HG02798 (cell line): Measurements from ENCODE around the gene CCDC120.
A peak's percentile ranks its signal among the peaks of the same experiment; 100 is the strongest.

ENCODE experiments used
- ATAC-seq: cut with Tn5 transposase; IDR thresholded peaks from one replicate; pipeline ENCODE4 v1.9.1; 2021; ENCODE audit warnings: mild to moderate bottlenecking; ENCODE audit not compliant: unreplicated experiment, poor library complexity

Gene CCDC120

DNA sequence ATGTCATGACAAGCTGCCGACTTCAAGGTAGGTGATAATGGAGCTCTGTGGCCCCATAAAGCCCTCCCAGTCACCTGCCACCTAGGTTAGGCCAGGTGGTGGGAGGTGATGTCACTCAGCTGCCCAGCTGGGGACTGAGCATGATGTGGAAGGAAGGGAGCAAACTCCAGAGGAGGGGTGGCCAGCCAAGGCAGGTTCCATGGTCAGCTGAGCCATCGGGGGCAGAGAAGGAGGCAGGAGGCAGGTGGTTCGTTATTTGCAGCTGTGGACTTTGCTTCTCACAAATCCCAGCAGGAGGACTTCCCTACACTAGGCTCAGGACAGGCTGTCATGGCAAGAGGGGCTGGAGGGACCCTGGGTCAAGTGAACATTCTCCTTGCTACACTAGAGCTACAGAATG is 2.1 kb downstream of the CCDC120 start:
- no peak for ATAC-seq

DNA sequence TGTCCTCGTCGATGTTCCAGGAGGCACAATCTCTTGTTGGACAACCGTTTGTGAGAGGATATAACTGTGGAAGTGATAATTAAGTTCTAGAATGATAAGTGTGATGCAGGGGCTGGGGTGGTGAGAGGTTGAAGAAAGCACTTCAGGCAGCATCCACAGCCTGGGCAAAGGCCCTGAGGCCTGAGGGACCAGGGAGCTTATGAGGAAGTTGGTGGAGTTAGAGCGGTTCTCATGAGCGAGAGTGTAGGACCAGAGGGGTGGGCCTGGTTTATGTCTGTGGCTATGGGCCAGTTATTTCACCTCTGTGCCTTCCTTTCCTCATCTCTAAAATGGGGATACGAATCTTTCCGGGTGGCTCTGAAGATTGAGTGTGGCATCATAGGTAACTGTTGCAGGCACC is 2.7 kb downstream of the CCDC120 start:
- ATAC-seq, result no peak

DNA sequence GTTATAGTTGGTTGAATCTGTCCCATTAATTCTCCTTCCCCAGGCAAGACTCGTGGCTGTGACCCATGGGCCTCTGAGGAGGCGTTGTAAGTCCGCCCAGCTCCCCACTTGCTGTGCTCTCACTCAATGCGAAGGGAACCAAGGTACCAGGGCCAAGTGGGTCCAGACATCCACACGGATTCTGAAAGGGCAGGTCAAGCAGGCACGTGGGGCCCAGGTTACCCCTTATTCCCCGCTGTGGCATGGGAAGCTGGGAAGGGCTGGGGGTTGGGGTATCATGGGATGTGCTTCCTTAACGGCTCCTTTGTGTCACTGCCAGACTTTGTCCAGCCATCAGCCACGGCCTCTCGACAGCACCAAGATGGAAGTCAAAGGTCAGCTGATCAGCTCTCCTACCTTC is 3.1 kb downstream of the CCDC120 start:
- no peak for ATAC-seq

DNA sequence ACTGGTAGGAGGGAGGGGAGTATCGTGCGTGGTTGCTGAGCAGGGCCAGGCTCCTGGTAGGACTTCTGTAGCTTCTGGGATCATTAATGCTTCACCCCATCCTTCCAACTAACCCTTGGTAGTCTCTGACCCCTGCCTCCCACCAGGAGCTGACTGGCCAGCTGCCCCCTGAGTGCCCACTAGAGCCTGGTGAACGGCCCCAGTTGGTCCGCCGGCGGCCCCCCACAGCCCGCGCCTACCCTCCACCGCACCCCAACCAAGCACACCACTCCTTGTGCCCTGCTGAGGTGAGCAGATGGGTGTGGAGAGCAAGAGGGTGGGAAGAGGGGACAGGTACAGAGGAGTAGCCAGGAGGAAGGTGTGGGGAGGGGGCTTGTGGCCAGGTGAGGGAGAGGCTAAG is 4.9 kb downstream of the CCDC120 start:
- ATAC-seq, result no peak

DNA sequence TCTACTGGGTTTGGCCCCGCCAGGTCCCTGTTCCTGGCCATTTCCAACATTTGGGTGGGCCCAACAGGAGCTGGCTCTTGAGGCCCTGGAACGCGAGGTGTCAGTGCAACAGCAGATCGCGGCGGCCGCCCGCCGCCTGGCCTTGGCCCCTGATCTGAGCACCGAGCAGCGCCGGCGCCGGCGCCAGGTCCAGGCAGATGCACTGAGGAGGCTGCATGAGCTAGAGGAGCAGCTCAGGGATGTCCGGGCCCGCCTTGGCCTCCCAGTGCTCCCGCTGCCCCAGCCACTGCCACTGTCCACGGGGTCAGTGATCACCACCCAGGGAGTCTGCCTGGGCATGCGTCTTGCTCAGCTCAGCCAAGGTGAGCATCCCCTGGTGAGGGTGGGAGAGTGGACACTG is 5.5 kb downstream of the CCDC120 start:
- no peak for ATAC-seq

DNA sequence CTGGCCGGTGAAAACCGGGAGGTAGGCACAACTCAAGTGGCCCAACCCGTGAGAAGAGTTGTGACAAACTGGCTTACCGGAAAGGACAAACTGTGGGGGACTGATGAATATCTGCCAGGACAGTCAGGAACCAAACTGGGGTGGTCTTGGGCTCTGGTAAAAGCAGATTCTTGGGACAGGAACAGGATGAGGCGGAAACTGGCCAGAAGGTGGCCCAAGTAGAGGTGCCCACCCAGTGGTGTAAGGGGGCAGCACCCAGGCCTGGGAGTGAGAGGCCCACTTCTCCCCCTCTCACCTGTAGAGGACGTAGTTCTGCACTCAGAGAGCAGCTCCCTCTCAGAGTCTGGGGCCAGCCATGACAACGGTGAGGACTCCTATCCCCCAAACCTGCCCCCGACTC is 5.9 kb downstream of the CCDC120 start:
- ATAC-seq, result no peak

DNA sequence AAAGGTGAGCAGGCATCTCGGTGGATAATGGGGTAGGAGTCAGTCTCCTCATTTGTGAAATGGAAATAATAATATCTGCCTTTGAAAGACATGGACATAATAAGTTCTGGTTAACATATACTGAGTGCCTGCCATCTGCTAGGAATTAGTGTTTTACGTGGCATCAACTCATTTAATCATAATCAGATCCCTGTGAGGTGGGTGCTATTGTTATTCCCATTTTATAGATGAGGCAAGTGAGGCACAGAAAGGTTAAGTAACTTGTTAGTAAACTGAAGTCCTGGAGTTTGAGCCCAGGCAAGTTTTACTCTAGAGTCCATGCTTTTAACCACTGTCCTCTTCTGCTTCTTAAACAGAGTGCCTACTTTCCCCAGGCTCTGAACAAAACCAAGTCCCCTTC is 7.5 kb downstream of the CCDC120 start:
- no peak for ATAC-seq

DNA sequence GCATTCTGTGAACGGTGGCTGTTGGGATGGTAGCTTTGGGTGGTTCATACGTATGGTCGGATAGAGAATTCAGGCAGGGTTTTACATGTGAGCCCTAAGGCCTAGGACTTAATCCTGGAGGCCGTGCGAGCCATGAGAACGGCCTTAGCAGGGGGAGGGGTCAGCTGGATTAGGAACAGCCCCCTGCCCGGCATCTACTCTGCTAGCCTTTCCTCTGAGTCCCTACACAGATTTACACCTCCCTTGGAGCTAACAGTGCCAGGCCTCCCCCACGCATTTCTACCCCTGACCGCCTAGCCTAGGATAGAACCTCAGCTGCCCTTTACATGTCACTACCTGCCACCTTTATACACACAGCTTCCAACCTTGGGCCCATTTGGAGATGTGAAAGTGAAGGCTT is 7.9 kb downstream of the CCDC120 start:
- ATAC-seq, result no peak

DNA sequence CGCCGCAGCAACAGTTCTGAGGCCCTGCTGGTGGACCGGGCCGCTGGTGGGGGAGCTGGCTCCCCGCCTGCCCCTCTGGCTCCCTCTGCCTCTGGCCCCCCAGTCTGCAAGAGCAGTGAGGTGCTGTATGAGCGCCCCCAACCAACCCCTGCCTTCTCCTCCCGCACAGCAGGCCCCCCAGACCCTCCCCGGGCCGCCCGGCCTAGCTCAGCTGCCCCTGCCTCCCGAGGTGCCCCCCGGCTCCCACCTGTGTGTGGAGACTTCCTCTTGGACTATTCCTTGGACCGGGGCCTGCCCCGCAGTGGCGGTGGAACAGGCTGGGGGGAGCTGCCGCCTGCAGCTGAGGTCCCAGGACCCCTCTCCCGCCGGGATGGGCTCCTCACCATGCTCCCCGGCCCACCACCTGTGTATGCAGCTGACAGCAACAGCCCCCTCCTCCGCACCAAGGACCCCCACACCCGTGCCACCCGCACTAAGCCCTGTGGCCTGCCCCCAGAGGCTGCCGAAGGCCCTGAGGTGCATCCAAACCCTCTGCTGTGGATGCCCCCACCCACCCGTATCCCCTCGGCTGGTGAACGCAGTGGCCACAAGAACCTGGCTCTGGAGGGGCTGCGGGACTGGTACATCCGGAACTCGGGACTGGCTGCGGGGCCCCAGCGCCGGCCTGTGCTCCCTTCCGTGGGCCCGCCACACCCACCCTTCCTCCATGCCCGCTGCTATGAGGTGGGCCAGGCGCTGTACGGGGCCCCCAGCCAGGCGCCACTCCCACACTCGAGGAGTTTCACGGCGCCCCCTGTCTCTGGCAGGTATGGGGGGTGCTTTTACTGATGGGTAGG is 8.7 kb downstream of the CCDC120 start:
- ATAC-seq, result no peak

DNA sequence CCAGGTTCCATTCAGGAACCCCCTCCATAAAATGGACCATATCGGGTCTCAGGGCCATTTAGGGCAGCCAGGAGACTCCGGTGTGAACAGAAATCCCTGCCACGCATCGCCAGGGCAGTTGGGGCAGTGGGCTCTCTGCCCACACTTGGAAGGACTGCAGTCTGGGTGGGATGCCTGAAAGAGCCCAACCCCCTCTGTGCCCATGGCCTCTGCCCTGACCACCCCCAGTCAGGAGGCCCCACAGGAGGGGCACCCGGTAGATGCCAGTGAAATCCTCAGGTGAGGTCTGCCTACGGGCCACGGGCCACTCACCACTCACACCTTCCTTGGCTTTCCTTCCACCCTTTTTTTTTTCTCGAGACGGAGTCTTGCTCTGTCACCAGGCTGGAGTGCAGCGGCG is 10.2 kb downstream of the CCDC120 start:
- no peak for ATAC-seq

DNA sequence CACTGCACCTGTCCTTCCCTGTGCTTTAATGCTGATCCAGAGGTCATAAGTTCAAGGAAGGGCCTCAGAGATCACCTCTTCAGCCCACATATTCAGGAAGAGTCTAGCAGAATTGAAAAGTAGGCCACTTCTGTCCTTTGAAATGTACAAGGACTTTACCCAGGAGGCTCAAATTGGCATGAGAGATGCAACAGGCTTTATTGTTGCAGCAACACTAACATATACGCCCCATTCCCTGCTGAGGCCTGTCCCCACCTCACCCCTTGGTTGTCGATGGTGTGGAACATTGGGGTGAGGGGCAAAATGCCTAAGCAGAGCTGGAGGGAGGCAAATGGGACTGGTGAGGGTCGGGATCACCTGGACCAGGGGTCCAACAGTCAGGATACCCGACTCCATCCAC is 12.2 kb downstream of the CCDC120 start:
- no peak for ATAC-seq

DNA sequence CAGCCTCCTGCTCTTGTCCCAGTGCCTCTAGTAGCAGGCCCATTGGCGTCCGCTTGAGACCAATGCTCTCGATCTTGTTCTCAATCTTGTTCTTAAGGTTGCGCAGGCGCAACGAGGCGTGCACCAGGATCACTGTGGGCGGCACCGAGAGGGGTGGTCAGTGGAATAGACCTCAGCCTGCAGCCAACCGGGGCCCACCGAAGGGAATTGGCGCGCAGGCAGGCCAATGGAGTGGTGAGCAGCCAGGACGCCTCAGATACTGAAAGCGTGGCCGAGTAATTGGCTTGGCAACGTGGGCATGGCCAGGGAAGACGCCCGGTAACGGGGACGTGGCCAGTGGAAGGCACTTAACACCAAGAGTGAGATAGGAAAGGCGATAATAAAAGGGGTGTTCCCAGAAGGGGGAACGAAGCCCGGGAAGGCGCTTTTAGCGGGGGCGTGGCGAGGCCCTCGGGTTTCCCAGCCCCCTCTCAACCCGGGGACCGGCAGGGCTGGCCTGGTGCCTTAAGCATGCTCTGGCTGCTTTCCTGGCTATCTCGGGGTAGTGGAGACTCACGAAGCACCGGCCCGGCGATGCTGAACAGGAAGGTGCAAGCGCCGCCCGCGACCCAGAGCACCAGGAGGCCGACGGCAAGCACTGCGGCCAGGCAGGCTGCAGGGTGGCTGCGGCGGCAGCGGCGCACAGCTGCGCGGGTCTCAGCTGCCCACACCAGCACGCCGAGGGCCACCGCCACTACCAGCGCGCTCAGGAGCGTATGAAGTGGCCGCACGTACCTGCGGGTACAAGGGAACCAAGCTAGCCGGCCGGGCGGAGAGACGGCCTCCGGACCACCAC is 13.3 kb downstream of the CCDC120 start:
- no peak for ATAC-seq

DNA sequence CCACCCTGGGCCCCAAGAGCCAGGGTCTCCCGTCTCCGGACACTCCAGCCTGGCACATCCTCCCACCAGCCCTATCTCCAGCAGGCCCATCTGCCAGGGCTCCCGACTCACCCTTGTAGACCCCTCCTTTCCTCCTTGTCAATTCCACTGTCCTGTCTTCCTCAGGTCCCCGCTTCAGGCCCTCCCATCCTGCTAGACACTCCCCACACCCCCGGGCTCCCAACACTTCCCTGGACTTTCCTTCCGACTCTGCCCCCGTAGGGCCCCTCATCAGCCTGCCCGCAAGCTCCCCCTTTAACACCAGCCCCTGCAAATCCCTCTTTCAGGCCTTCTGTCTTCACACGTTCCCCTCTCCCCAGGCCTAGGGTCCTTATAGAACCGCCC is 13.9 kb downstream of the CCDC120 start:
- ATAC-seq, result no peak

DNA sequence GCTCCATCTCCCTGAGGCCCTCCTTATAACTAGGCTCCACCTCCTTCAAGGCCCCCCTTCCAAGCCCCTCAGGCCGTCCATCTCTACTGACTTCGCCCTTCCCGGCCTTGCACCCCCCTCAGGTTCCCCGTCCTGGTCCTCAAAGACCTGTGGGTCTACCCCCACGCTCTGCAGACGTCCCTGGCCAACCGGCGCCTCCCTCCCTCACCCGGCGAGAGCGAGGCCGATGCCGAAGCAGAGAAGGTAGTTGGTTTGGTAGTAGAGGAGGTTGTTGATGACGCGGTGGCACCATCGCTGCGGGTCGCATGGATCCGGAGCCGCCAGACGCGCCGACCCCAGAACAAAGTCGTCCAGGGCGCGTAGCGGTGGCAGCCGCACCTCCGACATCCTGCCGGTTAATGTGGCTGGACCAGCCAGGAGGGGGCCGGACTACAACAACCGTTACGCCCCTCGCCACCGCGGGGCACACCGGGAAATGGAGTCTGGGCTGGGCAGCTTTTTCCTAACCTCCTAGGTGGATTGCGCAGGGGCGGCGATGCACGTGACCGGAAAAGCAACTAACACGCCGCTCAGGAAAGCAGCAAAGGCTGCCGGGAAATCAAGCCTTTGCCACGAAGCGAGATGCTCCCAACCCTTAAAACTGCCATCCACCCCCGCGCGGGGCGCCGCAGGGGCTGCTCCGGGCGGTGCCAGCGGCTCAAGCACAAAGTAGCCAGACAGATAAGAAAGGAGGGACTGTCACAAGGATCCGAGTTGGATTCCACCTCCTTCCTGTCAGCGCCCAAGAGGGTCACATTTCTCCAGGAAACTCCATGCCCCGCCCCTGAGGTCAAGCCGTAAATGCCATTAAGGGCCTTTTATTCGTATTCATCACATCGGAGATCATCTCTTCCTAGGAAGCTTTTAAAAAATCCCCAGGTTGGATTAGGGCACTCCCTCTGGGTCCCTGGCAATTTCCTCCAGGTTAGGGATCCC is 15.1 kb downstream of the CCDC120 start, which contains the start of gene PRAF2:
Gene PRAF2 (minus strand): TSS at position 402 of the 975 bp plus-strand sequence. CDS start 15 bp downstream, at position 387.
- ATAC-seq, result peak; percentile 97

DNA sequence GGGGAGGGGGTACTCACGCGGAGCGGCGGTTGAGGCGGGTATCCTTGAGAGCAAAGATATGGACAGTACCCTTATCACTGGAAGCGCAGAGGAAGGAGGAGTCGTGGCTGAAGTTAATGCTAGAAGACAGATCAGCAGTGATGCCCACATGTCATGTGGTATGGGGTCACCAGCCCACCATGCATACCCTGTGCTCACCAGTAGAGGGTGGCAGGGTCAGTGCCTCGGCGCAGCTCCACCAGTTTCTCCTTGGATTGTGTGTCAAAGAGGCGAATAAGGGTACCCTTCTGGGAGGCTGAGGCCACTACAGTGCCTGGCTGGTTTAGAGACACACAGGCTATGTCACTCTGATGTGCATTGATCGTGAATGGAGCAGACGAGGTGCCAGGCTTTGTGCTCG is 16.5 kb downstream of the CCDC120 start:
- no peak for ATAC-seq

DNA sequence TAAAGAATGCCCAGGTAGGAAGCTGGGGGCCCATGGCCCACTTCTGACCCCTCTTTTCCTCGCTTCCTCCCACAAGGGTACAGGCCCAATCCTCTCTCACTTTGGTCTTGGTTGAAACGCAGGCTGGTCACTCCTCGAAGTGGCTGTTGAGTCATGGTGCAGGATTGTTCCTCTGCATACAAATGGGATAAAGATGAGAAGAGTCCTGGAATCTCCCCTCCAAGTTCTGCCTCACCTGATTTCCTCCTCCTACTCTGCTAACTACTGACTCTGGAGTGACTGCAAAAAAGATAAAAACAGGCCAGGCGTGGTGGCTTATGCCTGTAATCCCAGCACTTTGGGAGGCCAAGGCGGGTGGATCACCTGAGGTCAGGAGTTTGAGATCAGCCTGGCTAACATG is 19.1 kb downstream of the CCDC120 start:
- no peak for ATAC-seq

DNA sequence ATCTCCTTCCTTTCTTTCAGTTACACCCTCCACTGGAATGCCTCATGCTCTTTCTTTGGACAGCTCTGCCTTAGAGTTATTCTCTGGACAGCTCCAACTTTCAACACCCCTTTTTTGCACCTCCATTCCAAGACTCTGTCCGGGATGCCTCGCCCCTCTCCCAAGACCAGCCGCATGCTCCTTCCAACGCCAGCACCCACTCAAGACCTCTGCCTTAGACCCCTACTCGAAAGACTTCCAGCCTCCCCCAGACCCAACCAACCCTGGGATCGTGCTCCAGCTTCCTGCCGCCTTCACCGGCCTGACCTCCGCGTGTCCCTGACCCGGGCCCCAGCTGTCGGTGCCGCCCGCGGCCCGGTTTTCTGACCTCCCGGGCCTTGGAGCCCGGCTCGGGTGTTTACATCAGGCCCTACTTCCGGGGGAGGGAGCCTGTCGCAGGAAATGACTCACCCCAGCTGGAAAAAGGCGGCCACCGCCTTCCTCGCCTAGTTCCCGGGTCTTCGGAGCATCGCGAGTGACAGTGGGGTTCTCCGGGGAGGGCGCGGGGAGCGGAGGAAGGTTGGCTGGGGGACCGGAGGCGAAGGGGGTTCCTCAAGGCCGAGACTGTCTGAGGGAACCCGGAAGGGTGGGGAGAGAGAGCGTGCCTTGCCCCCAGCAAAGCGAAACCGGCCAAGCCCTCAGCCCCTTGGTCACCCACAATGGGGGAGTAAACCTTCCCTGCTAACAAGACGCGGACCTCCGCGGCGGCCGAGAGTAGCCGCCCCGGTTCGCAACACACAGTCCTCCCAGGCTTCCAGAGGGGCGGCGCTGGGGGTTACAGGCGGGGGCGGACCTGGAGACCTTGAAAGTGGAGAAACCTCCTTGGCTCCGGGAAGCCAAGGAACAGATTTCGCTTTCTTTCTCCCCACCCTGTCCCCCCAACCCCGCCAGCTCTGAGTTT is 21.0 kb downstream of the CCDC120 start, which contains the start of gene WDR45:
Gene WDR45 (minus strand): TSS at position 399 of the 940 bp plus-strand sequence. CDS start 1,792 bp downstream, outside the sequence.
- ATAC-seq, result peak; percentile 77

DNA sequence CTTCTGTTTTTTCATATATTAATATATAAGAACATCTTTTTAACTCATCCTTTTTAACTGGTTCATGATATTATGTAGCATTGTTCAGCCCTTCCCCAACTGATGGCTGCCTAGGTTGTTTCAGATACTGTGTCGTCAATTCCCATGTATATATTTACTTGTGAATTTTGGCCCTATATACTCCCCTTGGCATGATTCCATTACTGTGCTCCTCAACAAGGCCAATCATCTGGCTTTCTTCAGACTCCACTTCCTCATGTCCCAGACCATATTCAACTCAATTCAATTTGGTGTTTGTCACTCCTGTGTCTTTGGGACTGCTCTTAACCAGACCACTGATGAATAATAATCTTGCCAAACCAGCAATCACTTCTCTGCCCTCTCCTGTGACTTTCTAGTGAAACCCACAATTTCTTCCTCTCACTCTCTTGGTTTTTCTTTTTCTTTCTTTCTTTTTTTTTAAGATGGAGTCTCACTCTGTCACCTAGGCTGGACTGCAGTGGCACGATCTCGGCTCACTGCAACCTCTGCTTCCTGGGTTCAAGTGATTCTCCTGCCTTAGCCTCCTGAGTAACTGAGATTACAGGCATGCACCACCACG is 23.6 kb downstream of the CCDC120 start:
- no peak for ATAC-seq

DNA sequence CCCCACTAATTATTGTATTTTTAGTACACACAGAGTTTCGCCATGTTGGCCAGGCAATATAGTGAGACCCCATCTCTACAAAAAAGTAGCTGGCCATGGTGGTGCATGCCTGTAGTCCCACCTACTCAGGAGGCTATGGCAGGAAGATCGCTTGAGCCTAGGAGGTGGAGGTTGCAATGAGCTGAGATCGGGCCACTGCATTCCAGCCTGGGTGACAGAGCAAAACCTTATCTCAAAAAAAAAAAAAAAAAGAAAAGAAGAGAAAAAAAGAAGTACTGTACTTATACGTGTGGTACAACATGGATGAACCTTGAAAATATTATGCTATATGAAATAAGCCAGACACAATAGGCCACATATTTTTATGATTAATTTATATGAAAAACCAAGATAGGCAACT is 30.8 kb downstream of the CCDC120 start:
- no peak for ATAC-seq
